Uterus (tissue), 2 donors: ENCODE measurements around the gene ABHD10.

Experiments
- CTCF ChIP-seq, 4 experiments: fragments of 200-600 bp in 2 of 4; fragments of 450-650 bp in 2 of 4; sonication (generic) in 2 of 4; IDR thresholded peaks; one replicate each; pipeline ENCODE4 v1.5.1; 2016 to 2019; ENCODE audit warnings: antibody characterized with exemption in 4 of 4, mild to moderate bottlenecking in 2 of 4, moderate library complexity in 1 of 4
- POLR2A ChIP-seq, 2 donors: fragments of 450-650 bp; IDR thresholded peaks; one replicate each; pipeline ENCODE4 v1.6.1; 2016; ENCODE audit warnings: antibody characterized with exemption in 2 of 2, mild to moderate bottlenecking in 1 of 2, moderate library complexity in 1 of 2

- TF ChIP-seq CTCF (IDR thresholded peaks at IDR 0.05) (no peak), POLR2A (IDR thresholded peaks at IDR 0.05) (no peak)
Measured at GRCh38 chr3:111972891-111973290, 5.9 kb upstream of the ABHD10 start.
